Stimulated activated effector memory CD8-positive, alpha-beta T cell treated with anti-CD3 and anti-CD28 coated beads, Interleukin-12 subunit alpha, Interleukin-12 subunit beta, amount 100 ng/mL, for 72 hours (primary cell): Measurements from ENCODE around the gene GGA1.

Experiments used
- ATAC-seq: fragments of 150-1000 bp; cut with Tn5 transposase; 2 replicates; pipeline ENCODE4 v1.10.0; 2021
- DNase-seq, 2 donors: peaks; one replicate each; pipeline ENCODE4 v3.0.0; 2021 to 2022; ENCODE audit warnings: low spot score in 2 of 2
- H3K27ac Mint-ChIP-seq: one replicate; pipeline ENCODE4 v1.8.0; 2022; ENCODE audit warnings: mild to moderate bottlenecking, mixed read lengths
- H3K36me3 Mint-ChIP-seq: one replicate; pipeline ENCODE4 v1.8.0; 2022; ENCODE audit warnings: mild to moderate bottlenecking, mixed read lengths
- H3K4me1 Mint-ChIP-seq: one replicate; pipeline ENCODE4 v1.8.0; 2022; ENCODE audit warnings: mixed read lengths
- H3K4me3 Mint-ChIP-seq: one replicate; pipeline ENCODE4 v1.8.0; 2022; ENCODE audit warnings: mild to moderate bottlenecking, mixed read lengths
- H3K9me3 Mint-ChIP-seq: one replicate; pipeline ENCODE4 v1.8.0; 2022; ENCODE audit warnings: mixed read lengths

GGA1 gene

GRCh38 chr22:37674951-37675929 is 66.6 kb downstream of the GGA1 start, which contains the start of gene LGALS1:
Gene LGALS1 (plus strand): TSS chr22:37675636. CDS start chr22:37675703, 67 bp downstream.
- peak within 1 kb of the TSS; percentile 92 for H3K27ac Mint-ChIP-seq
- H3K4me1 Mint-ChIP-seq, result peaks cover 55% of the 10 kb centered on the region
- H3K9me3 Mint-ChIP-seq, result no peaks in the 10 kb centered on the region
- H3K4me3 Mint-ChIP-seq, result peak within 1 kb of the TSS; percentile 79
- ATAC-seq (peak; percentile 77), DNase-seq (peak; percentile 63 to 85)
- H3K36me3 Mint-ChIP-seq, result peaks cover 52% of the 10 kb centered on the region

GRCh38 chr22:37675930-37676735 is 67.5 kb downstream of the GGA1 start:
- Mint-ChIP-seq H3K36me3 (peaks cover 61% of the 10 kb centered on the region), H3K9me3 (no peaks in the 10 kb centered on the region), H3K4me1 (peaks cover 58% of the 10 kb centered on the region), H3K27ac (peak overlapping the region; percentile 92), H3K4me3 (peak overlapping the region; percentile 79)
- DNase-seq (peak; percentile 31 to 70), ATAC-seq (peak; percentile 1)

GRCh38 chr22:37676736-37677492 is 68.3 kb downstream of the GGA1 start:
- H3K9me3 Mint-ChIP-seq, result no peaks in the 10 kb centered on the region
- peak overlapping the region; percentile 79 for H3K4me3 Mint-ChIP-seq
- DNase-seq (peak; percentile 80 to 94), ATAC-seq (peak; percentile 82)
- peaks cover 64% of the 10 kb centered on the region for H3K4me1 Mint-ChIP-seq
- peak overlapping the region; percentile 92 for H3K27ac Mint-ChIP-seq
- peaks cover 68% of the 10 kb centered on the region for H3K36me3 Mint-ChIP-seq

GRCh38 chr22:37677493-37677974 is 68.9 kb downstream of the GGA1 start:
- ATAC-seq (peak; percentile 5), DNase-seq (no peak)
- Mint-ChIP-seq H3K27ac (peak overlapping the region; percentile 92), H3K36me3 (peaks cover 68% of the 10 kb centered on the region), H3K9me3 (no peaks in the 10 kb centered on the region), H3K4me1 (peaks cover 58% of the 10 kb centered on the region), H3K4me3 (peak overlapping the region; percentile 79)

GRCh38 chr22:37678372-37678771 is 69.7 kb downstream of the GGA1 start:
- Mint-ChIP-seq H3K4me3 (peak overlapping the region; percentile 79), H3K36me3 (peaks cover 68% of the 10 kb centered on the region), H3K27ac (peak overlapping the region; percentile 92), H3K4me1 (peaks cover 53% of the 10 kb centered on the region), H3K9me3 (no peaks in the 10 kb centered on the region)
- DNase-seq (no peak), ATAC-seq (no peak)

GRCh38 chr22:37679670-37680069 is 71.0 kb downstream of the GGA1 start:
- H3K36me3 Mint-ChIP-seq, result peaks cover 68% of the 10 kb centered on the region
- no peaks in the 10 kb centered on the region for H3K9me3 Mint-ChIP-seq
- no peak for DNase-seq
- ATAC-seq, result no peak
- H3K4me1 Mint-ChIP-seq, result peaks cover 40% of the 10 kb centered on the region
- peak overlapping the region; percentile 46 for H3K27ac Mint-ChIP-seq
- H3K4me3 Mint-ChIP-seq, result peak overlapping the region; percentile 40

- Mint-ChIP-seq H3K27ac (peak overlapping the region; percentile 46), H3K36me3 (peaks cover 65% of the 10 kb centered on the region), H3K4me1 (peaks cover 34% of the 10 kb centered on the region), H3K9me3 (no peaks in the 10 kb centered on the region), H3K4me3 (peak overlapping the region; percentile 40)
- DNase-seq (no peak), ATAC-seq (no peak)
Observed at GRCh38 chr22:37680191-37680851, 71.7 kb downstream of the GGA1 start.

- ATAC-seq (no peak), DNase-seq (no peak)
- Mint-ChIP-seq H3K4me3 (no peak overlapping the region), H3K27ac (peak overlapping the region; percentile 64), H3K4me1 (peaks cover 35% of the 10 kb centered on the region), H3K9me3 (no peaks in the 10 kb centered on the region), H3K36me3 (peaks cover 58% of the 10 kb centered on the region)
Observed at GRCh38 chr22:37681001-37681424, 72.4 kb downstream of the GGA1 start.

- Mint-ChIP-seq H3K27ac (peak overlapping the region; percentile 64), H3K36me3 (peaks cover 52% of the 10 kb centered on the region), H3K9me3 (no peaks in the 10 kb centered on the region)
Observed at GRCh38 chr22:37681556-37682049, 73.0 kb downstream of the GGA1 start.

More at GRCh38 chr22:37681556-37682049, 73.0 kb downstream of the GGA1 start:
- DNase-seq (peak; percentile 56 to 86), ATAC-seq (peak; percentile 59)
- Mint-ChIP-seq H3K4me3 (no peak overlapping the region), H3K4me1 (peaks cover 39% of the 10 kb centered on the region)
